ENCODE data around the gene ZNF311. TPM values are rescaled to one million over a fixed set of nuclear protein-coding genes. Genes with fewer than 3 reads are reported as not detected.
A peak's percentile ranks its signal among the peaks of the same experiment; 100 is the strongest.

The ZNF311 gene
- total and polyA plus RNA-seq, 9 of the 15 experiments (the other 6 are each of a cell fraction or from before 2014, with no cell fraction given) = 5.1 to 10.0 (median 7.5) TPM

DNA sequence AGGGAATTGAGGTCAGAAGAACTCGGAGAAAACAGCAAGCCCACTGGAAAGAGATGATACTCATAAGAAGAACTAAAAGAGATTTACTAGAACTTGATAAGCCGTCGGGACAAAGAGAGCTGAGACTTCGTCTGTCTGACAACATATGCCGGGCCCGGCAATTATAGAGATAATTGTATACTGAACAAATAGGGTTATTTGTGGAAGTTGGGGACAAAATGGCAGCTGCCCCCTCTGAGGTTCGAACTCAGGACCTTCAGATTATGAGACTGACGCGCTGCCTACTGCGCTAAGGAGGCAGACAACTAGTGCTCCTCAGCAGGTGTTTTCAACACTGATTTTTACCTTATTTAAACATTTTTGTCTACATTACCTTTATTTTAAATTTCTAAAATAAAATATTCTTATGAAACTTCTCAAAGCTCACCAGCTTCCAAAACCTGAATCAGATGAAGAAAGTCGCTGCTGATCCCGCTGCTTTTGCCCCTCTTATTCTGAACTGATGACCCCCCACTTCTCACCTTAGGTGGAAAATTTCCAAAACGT, 52.0 kb downstream of the ZNF311 start (continued):
- TF ChIP-seq ZNF778 (CRISPR knock-in tag; IDR thresholded peaks at IDR 0.05) (no peak), RBFOX2 (IDR thresholded peaks at IDR 0.05; ENCODE audit: low read depth, low read length) (no peak), EGR1 (conservative IDR thresholded peaks at IDR 0.05) (no peak), CXXC5 (CRISPR knock-in tag; IDR thresholded peaks at IDR 0.05) (peak; percentile 69), ELF2 (CRISPR knock-in tag; IDR thresholded peaks at IDR 0.05) (no peak), ZC3H11A (IDR thresholded peaks at IDR 0.05; ENCODE audit: low read depth, low read length) (no peak), ETV5 (CRISPR knock-in tag; IDR thresholded peaks at IDR 0.05; ENCODE audit: low read depth) (peak; percentile 66; the same call in 1 of the 2 replicates), ELF1 (tag; IDR thresholded peaks at IDR 0.05) (no peak; the same call in 1 of the 2 replicates), RBM17 (IDR thresholded peaks at IDR 0.05; ENCODE audit: borderline replicate concordance, low read depth, low read length) (no peak), NFATC3 (IDR thresholded peaks at IDR 0.05) (peak; percentile 37; the same call in 1 of the 2 replicates), RFX5 (IDR thresholded peaks at IDR 0.05; ENCODE audit: low read depth, low read length) (peak; percentile 55; the same call in 1 of the 2 replicates), STAG1 (CRISPR knock-in tag; IDR thresholded peaks at IDR 0.05; ENCODE audit: borderline replicate concordance) (no peak), TAF9B (IDR thresholded peaks at IDR 0.05; ENCODE audit: partially characterized antibody) (peak; percentile 29), CEBPB (tag; IDR thresholded peaks at IDR 0.05) (no peak), KLF16 (IDR thresholded peaks at IDR 0.05) (no peak), RNF2 (IDR thresholded peaks at IDR 0.05) (peak; percentile 60; the same call in 1 of the 2 replicates), ERF (CRISPR knock-in tag; IDR thresholded peaks at IDR 0.05) (no peak), ARNT (IDR thresholded peaks at IDR 0.05) (peak in 1 of 2 experiments; percentile 82; a peak in 2 of 4 replicates)
- TF ChIP-seq, protein P1, sequence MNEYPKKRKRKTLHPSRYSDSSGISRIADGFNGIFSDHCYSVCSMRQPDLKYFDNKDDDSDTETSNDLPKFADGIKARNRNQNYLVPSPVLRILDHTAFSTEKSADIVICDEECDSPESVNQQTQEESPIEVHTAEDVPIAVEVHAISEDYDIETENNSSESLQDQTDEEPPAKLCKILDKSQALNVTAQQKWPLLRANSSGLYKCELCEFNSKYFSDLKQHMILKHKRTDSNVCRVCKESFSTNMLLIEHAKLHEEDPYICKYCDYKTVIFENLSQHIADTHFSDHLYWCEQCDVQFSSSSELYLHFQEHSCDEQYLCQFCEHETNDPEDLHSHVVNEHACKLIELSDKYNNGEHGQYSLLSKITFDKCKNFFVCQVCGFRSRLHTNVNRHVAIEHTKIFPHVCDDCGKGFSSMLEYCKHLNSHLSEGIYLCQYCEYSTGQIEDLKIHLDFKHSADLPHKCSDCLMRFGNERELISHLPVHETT (CRISPR knock-in tag; conservative IDR thresholded peaks at IDR 0.05 in 1 of 2, IDR thresholded peaks at IDR 0.05 in 1 of 2) = peak in 1 of 2 experiments; percentile 55; a peak in 1 of 4 replicates
- TF ChIP-seq, protein P2, sequence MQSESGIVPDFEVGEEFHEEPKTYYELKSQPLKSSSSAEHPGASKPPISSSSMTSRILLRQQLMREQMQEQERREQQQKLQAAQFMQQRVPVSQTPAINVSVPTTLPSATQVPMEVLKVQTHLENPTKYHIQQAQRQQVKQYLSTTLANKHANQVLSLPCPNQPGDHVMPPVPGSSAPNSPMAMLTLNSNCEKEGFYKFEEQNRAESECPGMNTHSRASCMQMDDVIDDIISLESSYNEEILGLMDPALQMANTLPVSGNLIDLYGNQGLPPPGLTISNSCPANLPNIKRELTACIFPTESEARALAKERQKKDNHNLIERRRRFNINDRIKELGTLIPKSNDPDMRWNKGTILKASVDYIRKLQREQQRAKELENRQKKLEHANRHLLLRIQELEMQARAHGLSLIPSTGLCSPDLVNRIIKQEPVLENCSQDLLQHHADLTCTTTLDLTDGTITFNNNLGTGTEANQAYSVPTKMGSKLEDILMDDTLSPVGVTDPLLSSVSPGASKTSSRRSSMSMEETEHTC (IDR thresholded peaks at IDR 0.05) = no peak
- TF ChIP-seq, protein P3, sequence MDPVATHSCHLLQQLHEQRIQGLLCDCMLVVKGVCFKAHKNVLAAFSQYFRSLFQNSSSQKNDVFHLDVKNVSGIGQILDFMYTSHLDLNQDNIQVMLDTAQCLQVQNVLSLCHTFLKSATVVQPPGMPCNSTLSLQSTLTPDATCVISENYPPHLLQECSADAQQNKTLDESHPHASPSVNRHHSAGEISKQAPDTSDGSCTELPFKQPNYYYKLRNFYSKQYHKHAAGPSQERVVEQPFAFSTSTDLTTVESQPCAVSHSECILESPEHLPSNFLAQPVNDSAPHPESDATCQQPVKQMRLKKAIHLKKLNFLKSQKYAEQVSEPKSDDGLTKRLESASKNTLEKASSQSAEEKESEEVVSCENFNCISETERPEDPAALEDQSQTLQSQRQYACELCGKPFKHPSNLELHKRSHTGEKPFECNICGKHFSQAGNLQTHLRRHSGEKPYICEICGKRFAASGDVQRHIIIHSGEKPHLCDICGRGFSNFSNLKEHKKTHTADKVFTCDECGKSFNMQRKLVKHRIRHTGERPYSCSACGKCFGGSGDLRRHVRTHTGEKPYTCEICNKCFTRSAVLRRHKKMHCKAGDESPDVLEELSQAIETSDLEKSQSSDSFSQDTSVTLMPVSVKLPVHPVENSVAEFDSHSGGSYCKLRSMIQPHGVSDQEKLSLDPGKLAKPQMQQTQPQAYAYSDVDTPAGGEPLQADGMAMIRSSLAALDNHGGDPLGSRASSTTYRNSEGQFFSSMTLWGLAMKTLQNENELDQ (CRISPR knock-in tag; IDR thresholded peaks at IDR 0.05; ENCODE audit: borderline replicate concordance) = no peak
- TF ChIP-seq, protein P4, sequence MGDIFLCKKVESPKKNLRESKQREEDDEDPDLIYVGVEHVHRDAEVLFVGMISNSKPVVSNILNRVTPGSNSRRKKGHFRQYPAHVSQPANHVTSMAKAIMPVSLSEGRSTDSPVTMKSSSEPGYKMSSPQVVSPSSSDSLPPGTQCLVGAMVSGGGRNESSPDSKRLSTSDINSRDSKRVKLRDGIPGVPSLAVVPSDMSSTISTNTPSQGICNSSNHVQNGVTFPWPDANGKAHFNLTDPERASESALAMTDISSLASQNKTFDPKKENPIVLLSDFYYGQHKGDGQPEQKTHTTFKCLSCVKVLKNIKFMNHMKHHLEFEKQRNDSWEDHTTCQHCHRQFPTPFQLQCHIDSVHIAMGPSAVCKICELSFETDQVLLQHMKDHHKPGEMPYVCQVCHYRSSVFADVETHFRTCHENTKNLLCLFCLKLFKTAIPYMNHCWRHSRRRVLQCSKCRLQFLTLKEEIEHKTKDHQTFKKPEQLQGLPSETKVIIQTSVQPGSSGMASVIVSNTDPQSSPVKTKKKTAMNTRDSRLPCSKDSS (IDR thresholded peaks at IDR 0.05; ENCODE audit: low read depth, partially characterized antibody) = no peak
